Measurements from ENCODE around the gene CASP5.
"Not testable (repeated sequence)": the region's sequence is repeated elsewhere in the genome, so short reads cannot be mapped to it uniquely, and the experiment has no call there.

Gene CASP5

GRCh38 chr11:105054723-105055493 is 31.9 kb upstream of the CASP5 start:
- ChIA-PET POLR2A (ENCODE audit: low non-redundant PET) (no interaction called here), CTCF (no interaction called here)
- H3K27ac ChIP-seq = no peak overlapping the region
- TF ChIP-seq, protein P1, sequence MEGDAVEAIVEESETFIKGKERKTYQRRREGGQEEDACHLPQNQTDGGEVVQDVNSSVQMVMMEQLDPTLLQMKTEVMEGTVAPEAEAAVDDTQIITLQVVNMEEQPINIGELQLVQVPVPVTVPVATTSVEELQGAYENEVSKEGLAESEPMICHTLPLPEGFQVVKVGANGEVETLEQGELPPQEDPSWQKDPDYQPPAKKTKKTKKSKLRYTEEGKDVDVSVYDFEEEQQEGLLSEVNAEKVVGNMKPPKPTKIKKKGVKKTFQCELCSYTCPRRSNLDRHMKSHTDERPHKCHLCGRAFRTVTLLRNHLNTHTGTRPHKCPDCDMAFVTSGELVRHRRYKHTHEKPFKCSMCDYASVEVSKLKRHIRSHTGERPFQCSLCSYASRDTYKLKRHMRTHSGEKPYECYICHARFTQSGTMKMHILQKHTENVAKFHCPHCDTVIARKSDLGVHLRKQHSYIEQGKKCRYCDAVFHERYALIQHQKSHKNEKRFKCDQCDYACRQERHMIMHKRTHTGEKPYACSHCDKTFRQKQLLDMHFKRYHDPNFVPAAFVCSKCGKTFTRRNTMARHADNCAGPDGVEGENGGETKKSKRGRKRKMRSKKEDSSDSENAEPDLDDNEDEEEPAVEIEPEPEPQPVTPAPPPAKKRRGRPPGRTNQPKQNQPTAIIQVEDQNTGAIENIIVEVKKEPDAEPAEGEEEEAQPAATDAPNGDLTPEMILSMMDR (conservative IDR thresholded peaks at IDR 0.05; ENCODE audit: low read depth) = no peak
- no peak for DNase-seq (ENCODE audit: low spot score)

GRCh38 chr11:105052487-105052886 is 29.5 kb upstream of the CASP5 start:
- CTCF ChIA-PET = no interaction called here
- POLR2A ChIA-PET (ENCODE audit: low non-redundant PET) = no interaction called here
- no peak overlapping the region for H3K27ac ChIP-seq
- DNase-seq (ENCODE audit: low spot score) = no peak
- TF ChIP-seq, protein P1 (conservative IDR thresholded peaks at IDR 0.05; ENCODE audit: low read depth) = no peak

DNA sequence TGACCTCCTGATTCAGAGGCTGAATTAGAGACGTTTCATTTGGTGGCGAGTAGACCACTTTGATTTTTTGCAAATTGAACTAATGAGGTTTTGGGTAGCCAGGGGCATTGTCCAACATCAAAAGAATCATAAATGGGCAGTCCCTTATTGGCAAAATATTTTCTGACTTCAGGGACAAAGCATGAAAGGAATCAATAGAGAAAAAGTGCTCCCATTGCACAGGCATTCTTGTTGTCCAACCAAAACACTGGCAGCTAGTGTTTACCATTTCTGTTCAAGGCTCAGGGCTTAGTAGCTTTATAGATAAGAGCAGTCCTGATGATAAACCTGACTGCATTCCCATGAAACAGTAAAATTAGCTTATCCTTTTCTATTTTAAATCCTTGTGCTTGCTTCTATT is 28.6 kb upstream of the CASP5 start:
- ChIA-PET POLR2A (ENCODE audit: low non-redundant PET) (no interaction called here), CTCF (no interaction called here)
- no peak overlapping the region for H3K27ac ChIP-seq
- TF ChIP-seq, protein P1 (conservative IDR thresholded peaks at IDR 0.05; ENCODE audit: low read depth) = no peak
- no peak for DNase-seq (ENCODE audit: low spot score)

DNA sequence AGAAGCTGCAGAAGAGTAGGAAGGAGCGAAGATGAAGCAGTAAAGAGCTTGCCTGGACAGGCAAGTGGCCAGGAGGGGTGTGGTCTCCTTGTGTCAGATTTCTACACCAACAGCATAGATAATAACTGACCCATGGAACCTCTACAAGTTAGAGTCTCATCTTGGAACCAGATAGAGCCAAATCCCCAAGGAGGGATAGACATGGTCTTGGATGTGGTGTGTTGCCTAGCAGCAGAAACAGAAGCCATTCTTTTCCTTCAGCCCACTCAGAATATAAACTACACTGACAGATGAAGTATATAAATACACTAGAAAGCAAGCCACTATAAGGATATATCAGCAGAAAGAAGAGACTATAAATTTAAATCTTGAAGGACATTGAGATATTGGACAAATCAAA is 26.5 kb upstream of the CASP5 start:
- no peak overlapping the region for H3K27ac ChIP-seq
- CTCF ChIA-PET = no interaction called here
- TF ChIP-seq, protein P1 (conservative IDR thresholded peaks at IDR 0.05; ENCODE audit: low read depth) = no peak
- POLR2A ChIA-PET (ENCODE audit: low non-redundant PET) = no interaction called here
- no peak for DNase-seq (ENCODE audit: low spot score)

- ChIA-PET POLR2A (ENCODE audit: low non-redundant PET) (no interaction called here), CTCF (interaction anchor here (0.7 kb wide), 1 partner anchor 1592 kb away, joined by 3 read pairs; no protein-coding TSS in a partner anchor)
- H3K27ac ChIP-seq = no peak overlapping the region
- peak; percentile 82 for DNase-seq (ENCODE audit: low spot score)
- TF ChIP-seq, protein P1 (conservative IDR thresholded peaks at IDR 0.05; ENCODE audit: low read depth) = no peak
Measured at GRCh38 chr11:105046898-105047579, 24.1 kb upstream of the CASP5 start.

GRCh38 chr11:105045676-105046296 is 22.8 kb upstream of the CASP5 start:
- no peak for DNase-seq (ENCODE audit: low spot score)
- no peak overlapping the region for H3K27ac ChIP-seq
- CTCF ChIA-PET = no interaction called here
- POLR2A ChIA-PET (ENCODE audit: low non-redundant PET) = no interaction called here
- TF ChIP-seq, protein P1 (conservative IDR thresholded peaks at IDR 0.05; ENCODE audit: low read depth) = no peak

DNA sequence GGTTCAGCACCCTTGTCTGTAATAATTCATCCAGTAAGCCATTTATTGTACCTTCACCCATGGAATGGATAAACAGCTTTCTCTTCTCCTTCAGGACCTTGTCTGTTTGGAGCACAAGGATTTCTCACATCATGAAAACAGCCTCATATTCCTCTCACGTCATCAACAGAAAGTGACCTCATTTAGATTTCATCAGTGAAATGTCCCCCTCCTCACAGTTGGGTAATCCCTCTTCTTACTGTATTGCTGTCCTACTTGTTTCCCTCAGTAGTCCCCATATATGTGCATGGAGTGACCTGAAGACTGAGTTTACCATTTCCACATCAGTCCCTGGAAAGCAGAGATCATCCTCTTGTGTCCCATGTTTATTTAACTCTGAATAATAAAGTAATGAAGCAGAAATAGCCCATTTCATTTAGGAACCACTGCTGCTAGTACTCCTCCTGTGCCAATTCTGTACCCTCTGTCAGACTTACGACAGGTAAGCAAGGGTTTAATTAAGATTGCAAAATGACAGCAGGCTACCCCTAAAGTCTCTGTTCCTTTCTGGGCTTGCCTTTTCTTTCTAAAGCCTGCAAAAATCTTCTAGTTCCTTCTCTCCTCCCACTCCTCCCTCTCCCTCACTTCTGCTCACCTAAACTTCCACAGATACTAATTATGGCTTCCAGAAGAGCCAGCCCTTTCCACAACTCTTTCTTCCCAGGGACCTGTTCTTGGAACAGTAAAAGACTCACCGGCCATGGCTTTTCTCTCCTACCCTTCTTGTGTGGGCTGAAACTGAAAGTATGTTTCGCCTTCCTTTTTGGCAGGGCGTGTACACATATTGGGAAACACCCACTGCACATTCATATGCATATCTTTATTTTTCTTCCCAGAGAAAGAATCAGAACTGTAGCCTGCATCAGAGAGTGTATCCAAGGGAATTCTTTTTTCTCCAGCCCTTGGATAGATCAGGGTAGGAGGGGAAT is 21.9 kb upstream of the CASP5 start, which contains the start of gene CARD16:
Gene CARD16, minus strand, starts transcription at position 779 of the 968 bp plus-strand sequence. Its CDS starts 38 bp downstream, at position 741.
- not testable (repeated sequence) for H3K27ac ChIP-seq

More for the DNA sequence above, 21.9 kb upstream of the CASP5 start, which contains the start of gene CARD16:
- DNase-seq (ENCODE audit: low spot score) = peak; percentile 26
- POLR2A ChIA-PET (ENCODE audit: low non-redundant PET); CTCF ChIA-PET: not testable (repeated sequence)

Measured in RWPE1 (cell line).